ENCODE data around the gene GXYLT2.

DNA sequence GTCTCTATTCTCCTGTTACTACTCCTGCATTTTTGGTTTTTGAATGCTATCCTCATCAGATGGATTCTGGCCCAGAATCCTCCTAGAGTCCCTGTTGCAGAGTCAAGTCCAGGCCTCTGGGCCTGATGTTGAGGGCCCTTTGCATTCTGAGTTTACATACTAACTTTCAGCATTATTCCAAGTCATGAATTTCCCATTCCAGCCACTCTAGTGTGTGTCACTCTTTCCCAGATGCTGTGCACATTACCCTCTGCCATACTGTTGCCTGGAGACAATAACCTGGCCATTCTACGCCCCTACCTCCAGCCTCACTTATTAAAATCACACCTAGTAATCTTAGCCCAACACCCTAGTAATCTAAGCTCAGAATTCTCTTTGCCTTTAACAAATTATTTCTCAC is 53.4 kb downstream of the GXYLT2 start:
- no peak for TF ChIP-seq POLR2AphosphoS5 (IDR thresholded peaks at IDR 0.05; ENCODE audit: low read depth)
- no peak for TF ChIP-seq EZH2 (IDR thresholded peaks at IDR 0.05; ENCODE audit: low read depth, unreplicated experiment)
- TF ChIP-seq, protein P1, sequence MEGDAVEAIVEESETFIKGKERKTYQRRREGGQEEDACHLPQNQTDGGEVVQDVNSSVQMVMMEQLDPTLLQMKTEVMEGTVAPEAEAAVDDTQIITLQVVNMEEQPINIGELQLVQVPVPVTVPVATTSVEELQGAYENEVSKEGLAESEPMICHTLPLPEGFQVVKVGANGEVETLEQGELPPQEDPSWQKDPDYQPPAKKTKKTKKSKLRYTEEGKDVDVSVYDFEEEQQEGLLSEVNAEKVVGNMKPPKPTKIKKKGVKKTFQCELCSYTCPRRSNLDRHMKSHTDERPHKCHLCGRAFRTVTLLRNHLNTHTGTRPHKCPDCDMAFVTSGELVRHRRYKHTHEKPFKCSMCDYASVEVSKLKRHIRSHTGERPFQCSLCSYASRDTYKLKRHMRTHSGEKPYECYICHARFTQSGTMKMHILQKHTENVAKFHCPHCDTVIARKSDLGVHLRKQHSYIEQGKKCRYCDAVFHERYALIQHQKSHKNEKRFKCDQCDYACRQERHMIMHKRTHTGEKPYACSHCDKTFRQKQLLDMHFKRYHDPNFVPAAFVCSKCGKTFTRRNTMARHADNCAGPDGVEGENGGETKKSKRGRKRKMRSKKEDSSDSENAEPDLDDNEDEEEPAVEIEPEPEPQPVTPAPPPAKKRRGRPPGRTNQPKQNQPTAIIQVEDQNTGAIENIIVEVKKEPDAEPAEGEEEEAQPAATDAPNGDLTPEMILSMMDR (conservative IDR thresholded peaks at IDR 0.05; ENCODE audit: low read depth in 2 of 2), result no peak
- no peak for TF ChIP-seq EZH2phosphoT487 (IDR thresholded peaks at IDR 0.05; ENCODE audit: unreplicated experiment)
- no peak for TF ChIP-seq CREB1 (CRISPR knock-in tag; IDR thresholded peaks at IDR 0.05; ENCODE audit: low read depth)
- no peak for TF ChIP-seq STAT1 (IDR thresholded peaks at IDR 0.05; ENCODE audit: unreplicated experiment)

Measured in GM23338 (cell line).